ENCODE measurements around the gene RGS6.

DNA sequence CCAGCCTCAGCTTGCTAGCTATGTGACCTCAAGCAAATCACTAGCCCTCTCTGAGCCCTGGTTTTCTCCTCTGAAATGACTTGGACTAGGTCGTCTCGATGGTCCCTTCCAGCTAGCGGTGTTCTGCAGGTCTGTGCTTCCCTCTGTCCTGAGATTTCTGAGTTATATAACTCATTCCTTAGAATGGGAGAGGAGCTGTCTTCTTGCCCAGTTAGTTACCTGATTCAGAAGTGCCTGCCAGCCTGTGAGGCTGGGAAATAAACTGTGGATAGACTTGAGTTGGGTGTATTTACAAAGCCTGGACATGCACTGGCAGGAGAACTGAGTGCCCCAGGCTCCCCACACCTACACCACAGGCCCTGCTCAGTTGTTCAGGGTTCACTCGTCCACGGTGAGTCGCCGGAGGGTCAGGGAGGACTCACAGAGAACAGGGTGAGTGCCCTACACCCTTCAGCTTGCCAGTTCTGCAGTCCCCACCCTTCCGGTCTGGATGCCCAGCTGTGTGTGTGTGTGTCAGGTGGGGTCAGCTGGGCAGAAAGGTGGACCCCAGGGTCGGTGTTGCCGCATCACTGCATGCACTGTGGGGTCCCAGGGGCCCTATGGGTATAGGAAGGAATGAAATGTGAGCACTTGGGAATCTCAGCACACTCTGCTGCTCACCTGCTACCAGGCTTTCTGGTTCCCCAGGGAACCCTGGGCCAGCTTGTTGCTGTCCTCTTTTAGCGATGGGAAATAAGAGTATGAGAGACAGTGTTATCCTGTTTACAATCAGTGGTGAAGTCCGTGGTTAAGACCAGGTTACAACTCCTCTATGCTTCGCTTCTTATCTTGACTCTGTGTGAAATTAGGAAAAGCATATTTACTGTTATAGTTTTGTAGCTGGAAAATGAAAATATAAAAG, 613.4 kb downstream of the RGS6 start:
- TF ChIP-seq CTCF (IDR thresholded peaks at IDR 0.05) (no peak), POLR2A (IDR thresholded peaks at IDR 0.05) (no peak)
